Measurements from ENCODE around the gene RDH13.

RDH13 gene

DNA sequence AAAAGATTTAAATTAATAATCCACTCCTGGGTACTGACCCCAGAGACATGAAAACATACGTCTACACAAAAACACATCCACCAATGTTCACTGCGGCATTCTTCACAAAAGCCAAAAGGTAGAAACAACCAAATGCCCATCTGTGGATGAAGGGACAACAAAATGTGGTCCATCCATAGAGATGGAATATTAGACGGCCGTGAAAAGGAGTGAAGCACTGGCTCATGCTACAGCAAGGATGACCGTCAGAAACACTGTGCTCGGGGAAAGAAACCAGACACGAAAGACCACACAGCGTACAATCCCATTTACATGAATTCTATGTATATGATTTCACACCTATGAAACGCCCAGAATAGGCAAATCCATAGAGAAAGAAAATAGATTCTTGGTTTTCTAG, 6.1 kb downstream of the RDH13 start:
- Histone ChIP-seq H3K4me1 (ENCODE audit: insufficient read depth, low read length) (no peaks in the 10 kb centered on the region), H3K4me2 (ENCODE audit: insufficient read depth, low read length) (no peak overlapping the region), H3K4me3 (ENCODE audit: low read depth in 1 of 2, low read length in 2 of 2) (no peak overlapping the region), H3K27me3 (ENCODE audit: insufficient read depth, low read length, poor library complexity) (no peaks in the 10 kb centered on the region), H3K27ac (ENCODE audit: low read length) (no peak overlapping the region), H2AFZ (ENCODE audit: low read depth, low read length) (no peak overlapping the region), H3K79me2 (ENCODE audit: insufficient read depth, low read length) (no peaks in the 10 kb centered on the region), H4K20me1 (ENCODE audit: insufficient read depth, low read length) (no peaks in the 10 kb centered on the region), H3K9me3 (ENCODE audit: insufficient read depth, low read length, severe bottlenecking) (no peaks in the 10 kb centered on the region), H3K9ac (ENCODE audit: low read depth, low read length) (no peak overlapping the region), H3K36me3 (ENCODE audit: insufficient read depth, low read length) (no peaks in the 10 kb centered on the region)
- no peak for ATAC-seq (ENCODE audit: insufficient read depth, low read depth)
- no peak for DNase-seq
- TF ChIP-seq, protein P1, sequence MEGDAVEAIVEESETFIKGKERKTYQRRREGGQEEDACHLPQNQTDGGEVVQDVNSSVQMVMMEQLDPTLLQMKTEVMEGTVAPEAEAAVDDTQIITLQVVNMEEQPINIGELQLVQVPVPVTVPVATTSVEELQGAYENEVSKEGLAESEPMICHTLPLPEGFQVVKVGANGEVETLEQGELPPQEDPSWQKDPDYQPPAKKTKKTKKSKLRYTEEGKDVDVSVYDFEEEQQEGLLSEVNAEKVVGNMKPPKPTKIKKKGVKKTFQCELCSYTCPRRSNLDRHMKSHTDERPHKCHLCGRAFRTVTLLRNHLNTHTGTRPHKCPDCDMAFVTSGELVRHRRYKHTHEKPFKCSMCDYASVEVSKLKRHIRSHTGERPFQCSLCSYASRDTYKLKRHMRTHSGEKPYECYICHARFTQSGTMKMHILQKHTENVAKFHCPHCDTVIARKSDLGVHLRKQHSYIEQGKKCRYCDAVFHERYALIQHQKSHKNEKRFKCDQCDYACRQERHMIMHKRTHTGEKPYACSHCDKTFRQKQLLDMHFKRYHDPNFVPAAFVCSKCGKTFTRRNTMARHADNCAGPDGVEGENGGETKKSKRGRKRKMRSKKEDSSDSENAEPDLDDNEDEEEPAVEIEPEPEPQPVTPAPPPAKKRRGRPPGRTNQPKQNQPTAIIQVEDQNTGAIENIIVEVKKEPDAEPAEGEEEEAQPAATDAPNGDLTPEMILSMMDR (IDR thresholded peaks at IDR 0.05; ENCODE audit: borderline replicate concordance, extremely low read depth, low read length, poor library complexity, severe bottlenecking), result no peak
- TF ChIP-seq EZH2 (IDR thresholded peaks at IDR 0.05; ENCODE audit: borderline replicate concordance, low read depth, low read length, severe bottlenecking), result no peak

DNA sequence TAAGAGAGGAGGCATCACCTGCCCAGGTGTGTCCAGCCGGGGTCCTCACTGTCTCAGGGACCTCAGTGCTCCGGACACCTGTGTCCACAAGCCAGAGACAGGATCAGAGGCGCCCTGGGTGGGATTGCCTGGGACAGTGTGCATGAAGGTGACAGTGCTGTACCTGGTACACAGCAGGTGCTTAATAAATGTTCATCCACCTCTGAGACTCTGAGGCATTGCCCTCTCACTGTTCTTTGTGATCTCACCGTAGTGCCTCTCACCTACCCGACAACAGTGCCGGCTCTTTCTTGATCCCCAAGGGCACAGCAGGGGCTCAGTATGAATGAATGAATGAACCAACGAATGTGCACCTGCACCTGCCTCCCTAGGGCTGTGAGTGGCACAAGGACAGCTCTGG, 9.2 kb downstream of the RDH13 start:
- peaks cover under 1% of the 10 kb centered on the region; the same call in 1 of the 2 replicates for H4K20me1 ChIP-seq (ENCODE audit: insufficient read depth, low read length)
- H3K9ac ChIP-seq (ENCODE audit: low read depth, low read length), result no peak overlapping the region
- peaks cover 12% of the 10 kb centered on the region for H3K36me3 ChIP-seq (ENCODE audit: insufficient read depth, low read length)
- H3K27me3 ChIP-seq (ENCODE audit: insufficient read depth, low read length, poor library complexity), result no peaks in the 10 kb centered on the region
- H3K4me3 ChIP-seq (ENCODE audit: low read depth in 1 of 2, low read length in 2 of 2), result no peak overlapping the region
- no peak overlapping the region for H2AFZ ChIP-seq (ENCODE audit: low read depth, low read length)
- no peaks in the 10 kb centered on the region for H3K9me3 ChIP-seq (ENCODE audit: insufficient read depth, low read length, severe bottlenecking)
- H3K4me1 ChIP-seq (ENCODE audit: insufficient read depth, low read length), result no peaks in the 10 kb centered on the region
- DNase-seq (no peak), ATAC-seq (ENCODE audit: insufficient read depth, low read depth) (no peak)
- H3K4me2 ChIP-seq (ENCODE audit: insufficient read depth, low read length), result no peak overlapping the region
- H3K79me2 ChIP-seq (ENCODE audit: insufficient read depth, low read length), result no peaks in the 10 kb centered on the region
- no peak for TF ChIP-seq EZH2 (IDR thresholded peaks at IDR 0.05; ENCODE audit: borderline replicate concordance, low read depth, low read length, severe bottlenecking)
- TF ChIP-seq, protein P1 (IDR thresholded peaks at IDR 0.05; ENCODE audit: borderline replicate concordance, extremely low read depth, low read length, poor library complexity, severe bottlenecking), result no peak
- no peak overlapping the region for H3K27ac ChIP-seq (ENCODE audit: low read length)

DNA sequence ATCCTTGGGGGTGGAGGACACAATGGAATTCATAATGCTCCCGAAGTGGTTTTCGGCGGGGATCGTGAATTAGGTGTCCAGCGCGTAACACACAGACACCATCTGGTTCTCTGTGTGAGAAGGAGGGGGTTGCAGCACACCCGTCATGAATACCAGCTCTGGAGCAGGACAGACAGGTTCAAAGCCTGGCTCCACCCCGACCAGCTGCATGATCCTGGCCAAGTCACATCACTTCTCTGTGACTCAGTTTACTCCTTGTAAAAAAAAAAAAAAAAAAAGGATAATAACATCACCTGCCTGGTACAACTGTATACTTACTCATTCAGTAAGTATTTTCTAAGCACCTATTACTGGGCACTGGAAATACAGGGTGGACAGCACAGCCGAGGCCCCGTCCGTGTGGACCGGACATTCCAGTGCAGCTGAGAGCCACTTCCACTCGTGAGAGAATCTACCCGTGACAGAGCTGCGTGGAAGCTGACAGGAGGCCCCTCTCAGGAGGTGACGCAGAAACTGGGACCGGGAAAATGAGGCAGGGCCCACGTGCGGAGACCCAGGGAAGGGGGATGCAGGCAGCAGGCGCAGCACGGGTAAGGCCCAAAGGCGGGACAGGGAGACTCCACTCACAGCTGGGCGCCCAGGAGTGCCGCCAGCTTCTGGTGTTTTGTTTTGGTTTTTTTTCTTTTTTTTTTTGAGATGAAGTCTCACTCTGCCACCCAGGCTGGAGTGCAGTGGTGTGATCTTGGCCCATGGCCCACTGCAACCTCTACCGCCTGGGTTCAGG, 12.0 kb downstream of the RDH13 start:
- no peak overlapping the region for H2AFZ ChIP-seq (ENCODE audit: low read depth, low read length)
- no peaks in the 10 kb centered on the region for H3K9me3 ChIP-seq (ENCODE audit: insufficient read depth, low read length, severe bottlenecking)
- no peak overlapping the region for H3K4me2 ChIP-seq (ENCODE audit: insufficient read depth, low read length)
- H3K79me2 ChIP-seq (ENCODE audit: insufficient read depth, low read length), result no peaks in the 10 kb centered on the region
- H4K20me1 ChIP-seq (ENCODE audit: insufficient read depth, low read length), result peaks cover 10% of the 10 kb centered on the region; the same call in 1 of the 2 replicates
- no peaks in the 10 kb centered on the region for H3K27me3 ChIP-seq (ENCODE audit: insufficient read depth, low read length, poor library complexity)
- TF ChIP-seq, protein P1 (IDR thresholded peaks at IDR 0.05; ENCODE audit: borderline replicate concordance, extremely low read depth, low read length, poor library complexity, severe bottlenecking), result no peak
- no peak for TF ChIP-seq EZH2 (IDR thresholded peaks at IDR 0.05; ENCODE audit: borderline replicate concordance, low read depth, low read length, severe bottlenecking)
- H3K4me1 ChIP-seq (ENCODE audit: insufficient read depth, low read length), result no peaks in the 10 kb centered on the region
- no peak overlapping the region for H3K27ac ChIP-seq (ENCODE audit: low read length)
- H3K9ac ChIP-seq (ENCODE audit: low read depth, low read length), result no peak overlapping the region
- peaks cover 30% of the 10 kb centered on the region for H3K36me3 ChIP-seq (ENCODE audit: insufficient read depth, low read length)
- DNase-seq, result no peak
- no peak overlapping the region for H3K4me3 ChIP-seq (ENCODE audit: low read depth in 1 of 2, low read length in 2 of 2)
- ATAC-seq (ENCODE audit: insufficient read depth, low read depth), result no peak

Data from DND-41 (cell line).